Thyroid gland (tissue), 4 donors: ENCODE results near the gene USP51.

Experiments
- CTCF ChIP-seq, 6 experiments: fragments of 200-600 bp in 3 of 6; fragments of 450-650 bp in 3 of 6; sonication (generic) in 3 of 6; IDR thresholded peaks; one replicate each; pipeline ENCODE4 v1.5.1; 2016 to 2019; ENCODE audit warnings: antibody characterized with exemption in 6 of 6, mild to moderate bottlenecking in 2 of 6, inconsistent platforms in 1 of 6, moderate library complexity in 1 of 6
- POLR2A ChIP-seq, 2 donors: fragments of 450-650 bp; IDR thresholded peaks; one replicate each; pipeline ENCODE4 v1.6.1; 2017; ENCODE audit warnings: antibody characterized with exemption in 2 of 2, mild to moderate bottlenecking in 2 of 2, moderate library complexity in 1 of 2

GRCh38 chrX:55450259-55450658 lies 39.4 kb downstream of the USP51 start:
- TF ChIP-seq CTCF (IDR thresholded peaks at IDR 0.05) (peak in 3 of 6 experiments; percentile 37 to 48 (median 47)), POLR2A (IDR thresholded peaks at IDR 0.05) (no peak)
